Cardiac fibroblast (primary cell): ENCODE results near the gene OSTM1.
A peak's percentile ranks its signal among the peaks of the same experiment; 100 is the strongest.

Source experiments
- DNase-seq, 2 donors: peaks; one replicate each; pipeline versions ENCODE4 v3.0.0 to v3.0.0-alpha.2; 2010; ENCODE audit warnings: low read depth in 2 of 2
- H3K4me3 ChIP-seq, 2 donors: replicated peaks in 1 of 2; 1 replicate in 1 of 2; 2 replicates in 1 of 2; pipeline ENCODE4 v1.5.1; 2011; ENCODE audit warnings: low read depth in 2 of 2, low read length in 2 of 2, mild to moderate bottlenecking in 2 of 2, moderate library complexity in 1 of 2
- CTCF ChIP-seq: IDR thresholded peaks from one replicate; pipeline ENCODE4 v1.5.1; 2011; ENCODE audit warnings: low read depth, mild to moderate bottlenecking, low read length, inconsistent platforms

OSTM1 gene

GRCh38 chr6:108118810-108119768 is 44.5 kb upstream of the OSTM1 start:
- peak overlapping the region; percentile 16 to 33 for H3K4me3 ChIP-seq
- no peak for TF ChIP-seq CTCF
- DNase-seq = peak in 1 of 2 donors; percentile 18

GRCh38 chr6:108118359-108118724 is 43.8 kb upstream of the OSTM1 start:
- no peak for DNase-seq
- no peak for TF ChIP-seq CTCF
- H3K4me3 ChIP-seq = peak overlapping the region; percentile 60 to 67

- peak; percentile 24 to 28 for DNase-seq
- peak overlapping the region; percentile 60 to 67 for H3K4me3 ChIP-seq
- no peak for TF ChIP-seq CTCF
These were observed 43.2 kb upstream of the OSTM1 start for GRCh38 chr6:108117427-108118358.

- DNase-seq = no peak
- no peak overlapping the region for H3K4me3 ChIP-seq
- no peak for TF ChIP-seq CTCF
These were observed 42.2 kb upstream of the OSTM1 start for GRCh38 chr6:108116546-108117426.

GRCh38 chr6:108115598-108116058 is 41.1 kb upstream of the OSTM1 start:
- no peak overlapping the region for H3K4me3 ChIP-seq
- peak; percentile 45 for TF ChIP-seq CTCF
- DNase-seq = peak; percentile 47 to 55
